ENCODE data around the gene TBXT. TPM values are rescaled to one million over a fixed set of nuclear protein-coding genes. Genes with fewer than 3 reads are reported as not detected.
"Not testable (repeated sequence)": the region's sequence is repeated elsewhere in the genome, so short reads cannot be mapped to it uniquely, and the experiment has no call there.

The TBXT gene
- total RNA-seq, 2 experiments from 2014 or later = not detected

DNA sequence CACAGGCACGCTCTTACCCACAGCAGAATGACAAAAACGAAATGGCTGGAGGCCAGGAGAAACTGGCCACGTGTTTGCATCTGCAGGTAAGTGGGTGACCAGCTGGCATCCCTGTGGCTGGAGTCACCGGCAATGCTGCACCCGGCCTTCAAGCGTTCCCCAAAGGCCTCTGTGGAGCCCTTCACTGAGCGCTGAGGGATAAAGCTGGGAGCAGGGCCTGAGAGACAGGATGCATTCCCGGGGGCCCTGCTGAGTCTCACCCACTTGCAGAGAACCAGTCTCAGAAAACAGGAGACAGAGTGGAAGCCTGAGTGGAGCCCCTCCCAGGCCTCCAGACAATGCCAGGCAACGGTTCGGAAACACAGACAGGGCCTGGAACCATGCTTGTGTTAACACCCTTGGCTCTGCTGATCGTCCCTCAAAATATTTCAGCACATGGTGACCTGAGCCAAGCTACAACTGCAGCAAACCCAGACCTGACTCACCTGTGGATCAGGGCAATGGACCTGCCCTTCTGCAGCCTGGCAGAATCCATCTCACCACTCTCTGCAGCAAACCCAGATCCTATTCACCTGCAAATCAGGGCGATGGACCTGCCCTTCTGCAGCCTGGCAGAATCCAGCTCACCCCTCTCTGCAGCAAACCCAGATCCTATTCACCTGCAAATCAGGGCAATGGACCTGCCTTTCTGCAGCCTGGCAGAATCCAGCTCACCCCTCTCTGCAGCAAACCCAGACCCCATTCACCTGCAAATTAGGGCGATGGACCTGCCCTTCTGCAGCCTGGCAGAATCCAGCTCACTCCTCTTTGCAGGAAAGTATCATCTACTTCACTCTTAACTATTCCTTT, 39.8 kb downstream of the TBXT start:
- DNase-seq (no peak), ATAC-seq (no peak)
- H3K27me3 Mint-ChIP-seq (ENCODE audit: low read depth) = peaks cover 24% of the 10 kb centered on the region
- H3K36me3 Mint-ChIP-seq (ENCODE audit: low read depth) = no peaks in the 10 kb centered on the region
- H3K27ac Mint-ChIP-seq = no peak overlapping the region
- H3K9me3 Mint-ChIP-seq (ENCODE audit: insufficient read depth) = no peaks in the 10 kb centered on the region
- ChIA-PET CTCF (no interaction called here), POLR2A (no interaction called here)
- H3K4me1 Mint-ChIP-seq (ENCODE audit: low read depth) = no peaks in the 10 kb centered on the region
- H3K4me3 Mint-ChIP-seq = no peak overlapping the region

- H3K27ac Mint-ChIP-seq; POLR2A ChIA-PET; H3K36me3 Mint-ChIP-seq (ENCODE audit: low read depth); CTCF ChIA-PET; H3K9me3 Mint-ChIP-seq (ENCODE audit: insufficient read depth); H3K4me1 Mint-ChIP-seq (ENCODE audit: low read depth); H3K4me3 Mint-ChIP-seq; H3K27me3 Mint-ChIP-seq (ENCODE audit: low read depth); ATAC-seq; DNase-seq: not testable (repeated sequence)
These were observed 44.5 kb downstream of the TBXT start for GRCh38 chr6:166123115-166123514.

DNA sequence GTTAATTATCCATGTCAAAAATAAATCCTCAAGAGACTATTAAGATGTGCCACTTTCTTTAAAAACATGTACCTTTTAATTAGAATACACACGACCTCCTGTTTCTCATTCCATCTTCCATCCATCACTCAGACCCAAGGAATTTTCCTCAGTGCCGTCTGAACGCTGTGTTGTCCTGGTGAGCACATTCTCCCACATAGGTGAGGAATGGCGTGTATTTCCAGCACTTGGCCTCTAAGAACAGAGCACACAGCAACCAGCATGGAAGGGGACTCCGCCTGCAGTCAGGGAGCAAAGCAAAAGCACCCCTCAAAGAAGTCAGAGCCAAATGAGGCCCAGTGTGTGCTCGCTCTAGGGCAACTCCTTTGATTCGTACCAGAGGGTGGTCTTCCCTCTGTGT, 45.9 kb downstream of the TBXT start:
- Mint-ChIP-seq H3K27ac (no peak overlapping the region), H3K4me1 (ENCODE audit: low read depth) (no peaks in the 10 kb centered on the region), H3K4me3 (no peak overlapping the region), H3K36me3 (ENCODE audit: low read depth) (no peaks in the 10 kb centered on the region), H3K27me3 (ENCODE audit: low read depth) (peaks cover 4% of the 10 kb centered on the region), H3K9me3 (ENCODE audit: insufficient read depth) (peaks cover 2% of the 10 kb centered on the region)
- no peak for ATAC-seq
- no peak for DNase-seq
- CTCF ChIA-PET = no interaction called here
- POLR2A ChIA-PET = no interaction called here

DNA sequence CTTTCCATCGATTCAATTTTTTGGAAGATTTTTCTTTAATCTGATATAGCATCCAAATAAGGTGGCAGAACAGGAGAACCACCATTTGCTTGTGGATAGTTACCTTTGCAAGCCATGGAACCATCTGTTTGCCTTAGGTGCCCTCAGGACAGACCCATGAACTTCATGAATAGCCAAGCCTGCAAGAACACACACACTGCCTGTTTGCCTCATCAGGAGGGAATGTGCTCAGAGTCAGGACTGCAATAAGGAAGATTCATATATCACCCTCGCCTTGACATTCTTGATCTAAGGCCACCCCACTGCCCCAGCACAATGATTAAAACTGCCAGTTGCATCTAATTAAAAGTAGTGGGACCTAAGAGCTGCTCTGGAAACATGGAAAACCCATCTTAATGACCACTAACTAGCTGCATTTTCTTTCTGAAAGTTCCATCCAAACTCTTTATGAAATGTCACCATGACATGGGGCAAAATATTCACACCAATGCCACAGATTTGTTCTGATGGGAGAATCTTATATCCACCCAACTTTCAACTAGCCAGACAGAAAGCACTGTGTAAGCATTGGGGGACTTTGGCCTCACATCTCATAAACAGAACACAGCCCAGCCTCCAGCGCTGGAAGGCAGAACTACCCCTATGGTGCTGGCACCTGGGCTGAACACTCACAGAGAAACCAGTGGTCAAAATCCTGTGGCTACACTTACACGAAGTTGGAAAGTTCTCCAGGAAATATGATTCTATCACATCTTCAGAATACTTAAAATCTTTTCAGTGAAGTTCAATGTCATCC, 48.3 kb downstream of the TBXT start:
- ChIA-PET POLR2A (no interaction called here), CTCF (no interaction called here)
- Mint-ChIP-seq H3K4me3 (no peak overlapping the region), H3K27ac (no peak overlapping the region), H3K27me3 (ENCODE audit: low read depth) (peaks cover 4% of the 10 kb centered on the region), H3K4me1 (ENCODE audit: low read depth) (no peaks in the 10 kb centered on the region), H3K36me3 (ENCODE audit: low read depth) (no peaks in the 10 kb centered on the region), H3K9me3 (ENCODE audit: insufficient read depth) (peaks cover 10% of the 10 kb centered on the region)
- no peak for DNase-seq
- ATAC-seq = no peak

GRCh38 chr6:166115609-166116008, 52.0 kb downstream of the TBXT start:
- ChIA-PET POLR2A (no interaction called here), CTCF (no interaction called here)
- Mint-ChIP-seq H3K9me3 (ENCODE audit: insufficient read depth) (peaks cover 10% of the 10 kb centered on the region), H3K27ac (no peak overlapping the region), H3K4me3 (no peak overlapping the region), H3K4me1 (ENCODE audit: low read depth) (no peaks in the 10 kb centered on the region), H3K36me3 (ENCODE audit: low read depth) (no peaks in the 10 kb centered on the region), H3K27me3 (ENCODE audit: low read depth) (peaks cover 6% of the 10 kb centered on the region)
- ATAC-seq (no peak), DNase-seq (no peak)

DNA sequence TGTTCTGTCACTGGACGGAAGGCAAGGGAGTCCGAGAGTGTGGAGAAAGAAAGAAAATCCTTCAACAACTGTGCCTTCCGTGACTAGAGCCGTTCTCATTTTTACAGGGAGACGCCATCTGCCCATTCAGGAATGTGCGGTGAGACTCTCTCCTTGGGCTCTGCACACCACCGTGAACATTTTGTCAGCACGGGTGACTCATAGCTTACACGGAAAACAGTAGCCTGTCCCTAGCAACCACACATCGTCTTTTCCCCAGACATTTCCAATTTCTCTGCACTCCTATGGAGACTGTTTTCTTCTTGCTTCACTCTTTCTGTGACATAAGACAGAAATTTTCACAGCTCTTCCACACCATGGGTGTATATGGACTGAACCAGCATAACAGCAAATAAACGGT, 55.1 kb downstream of the TBXT start:
- no peak for ATAC-seq
- H3K36me3 Mint-ChIP-seq (ENCODE audit: low read depth) = no peaks in the 10 kb centered on the region
- no peaks in the 10 kb centered on the region for H3K4me1 Mint-ChIP-seq (ENCODE audit: low read depth)
- H3K9me3 Mint-ChIP-seq (ENCODE audit: insufficient read depth) = peaks cover 10% of the 10 kb centered on the region
- CTCF ChIA-PET = no interaction called here
- DNase-seq = no peak
- no peak overlapping the region for H3K4me3 Mint-ChIP-seq
- POLR2A ChIA-PET = no interaction called here
- peaks cover 17% of the 10 kb centered on the region for H3K27me3 Mint-ChIP-seq (ENCODE audit: low read depth)
- H3K27ac Mint-ChIP-seq = no peak overlapping the region

DNA sequence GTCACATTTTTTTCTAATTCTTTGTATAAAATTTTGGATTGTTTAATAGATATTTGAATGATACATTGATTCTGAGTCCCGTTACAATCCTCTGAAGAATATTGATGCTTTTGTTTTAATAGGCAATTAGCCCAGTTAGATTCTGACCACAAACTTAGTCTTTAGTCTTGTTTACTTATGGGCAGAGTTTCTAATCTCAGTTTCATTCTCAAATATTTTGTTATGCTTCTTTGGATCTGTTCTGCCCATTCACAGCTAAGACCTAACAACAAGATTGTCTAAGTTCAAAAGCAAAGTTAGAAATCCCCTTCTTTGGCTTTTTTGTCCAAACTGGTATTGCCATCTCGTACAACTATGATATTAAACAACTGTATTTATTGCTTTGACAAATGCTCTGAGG, 58.0 kb downstream of the TBXT start:
- Mint-ChIP-seq H3K27me3 (ENCODE audit: low read depth) (peaks cover 27% of the 10 kb centered on the region), H3K4me1 (ENCODE audit: low read depth) (peaks cover 2% of the 10 kb centered on the region), H3K36me3 (ENCODE audit: low read depth) (no peaks in the 10 kb centered on the region), H3K27ac (no peak overlapping the region), H3K4me3 (no peak overlapping the region), H3K9me3 (ENCODE audit: insufficient read depth) (no peaks in the 10 kb centered on the region)
- ChIA-PET CTCF (interaction anchor here (0.7 kb wide), 1 partner anchor 259 kb away, joined by 3 read pairs; no protein-coding TSS in a partner anchor), POLR2A (no interaction called here)
- no peak for DNase-seq
- no peak for ATAC-seq

Other genes starting within 250 kb of the TBXT start
- gene PRR18, start 140.5 kb upstream of the TBXT start, total RNA-seq = not detected
- 10 to 100 TPM; 27.7 to 30.5 TPM for gene SFT2D1, start 174.7 kb upstream of the TBXT start, total RNA-seq
- 10 to 100 TPM; 32.8 to 36.7 TPM for gene MPC1, start 215.1 kb upstream of the TBXT start, total RNA-seq

Data from activated CD8-positive, alpha-beta T cell treated with anti-CD3 and anti-CD28 coated beads, Interleukin-2, amount 10 ng/mL, durations not matched to agents 7 days and 5 days (primary cell).